Activated effector memory CD4-positive, alpha-beta T cell treated with anti-CD3 and anti-CD28 coated beads, Interleukin-2, amount 50 U/mL, for 16 hours (primary cell): Measurements from ENCODE around the gene TMEM91.
"Not testable (repeated sequence)": the region's sequence is repeated elsewhere in the genome, so short reads cannot be mapped to it uniquely, and the experiment has no call there.

Source experiments
- DNase-seq: peaks from one replicate; pipeline ENCODE4 v3.0.0-alpha.2; 2020

Gene TMEM91

DNA sequence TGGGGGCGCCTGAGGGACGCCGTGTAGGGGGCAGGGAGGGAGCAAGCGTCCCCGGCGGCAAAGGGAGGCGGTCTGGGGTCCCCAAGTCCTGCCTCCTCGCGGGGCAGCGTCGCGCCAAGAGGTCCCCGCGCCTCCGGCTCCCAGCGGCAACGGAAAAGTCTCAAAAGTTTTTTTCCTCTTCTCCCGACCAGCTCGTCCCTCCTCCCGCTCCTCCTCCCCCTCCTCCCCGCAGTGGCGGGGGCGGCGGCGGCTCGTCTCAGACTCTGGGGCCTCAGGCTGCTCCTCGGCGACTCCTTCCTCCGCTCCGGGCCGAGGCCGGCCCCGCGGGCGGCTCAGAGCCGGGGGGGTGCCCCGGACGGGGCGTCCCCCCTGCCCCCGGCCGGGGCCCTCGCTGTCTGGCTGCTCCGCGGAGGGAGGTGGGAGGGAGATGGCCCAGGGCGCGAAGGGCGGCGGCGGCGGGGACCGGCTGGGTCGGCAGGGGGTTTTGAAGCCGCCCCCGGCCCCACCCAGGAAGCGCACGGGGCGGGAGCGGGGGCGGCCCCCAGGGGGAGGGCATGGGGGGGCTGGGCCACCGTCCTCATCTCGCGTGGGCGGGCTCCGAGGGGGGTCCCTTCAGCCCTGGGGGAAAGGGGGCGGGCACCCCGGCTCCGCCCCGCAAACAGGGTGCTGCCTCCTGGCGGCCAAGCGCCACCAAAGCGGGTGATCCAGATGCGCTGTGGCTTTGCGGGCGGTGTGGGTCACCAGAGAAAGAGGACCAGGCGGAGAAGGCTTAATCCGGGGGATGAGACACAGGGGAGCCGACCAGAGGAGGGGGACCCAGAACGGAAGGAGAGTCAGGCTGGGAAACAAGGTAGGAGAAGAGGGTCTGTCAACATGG is 22.6 kb upstream of the TMEM91 start, which contains the start of gene TGFB1:
TSS of gene TGFB1 (minus strand) at position 457 of the 877 bp plus-strand sequence. CDS start 878 bp downstream, outside the sequence.
- DNase-seq, result peak; percentile 98

DNA sequence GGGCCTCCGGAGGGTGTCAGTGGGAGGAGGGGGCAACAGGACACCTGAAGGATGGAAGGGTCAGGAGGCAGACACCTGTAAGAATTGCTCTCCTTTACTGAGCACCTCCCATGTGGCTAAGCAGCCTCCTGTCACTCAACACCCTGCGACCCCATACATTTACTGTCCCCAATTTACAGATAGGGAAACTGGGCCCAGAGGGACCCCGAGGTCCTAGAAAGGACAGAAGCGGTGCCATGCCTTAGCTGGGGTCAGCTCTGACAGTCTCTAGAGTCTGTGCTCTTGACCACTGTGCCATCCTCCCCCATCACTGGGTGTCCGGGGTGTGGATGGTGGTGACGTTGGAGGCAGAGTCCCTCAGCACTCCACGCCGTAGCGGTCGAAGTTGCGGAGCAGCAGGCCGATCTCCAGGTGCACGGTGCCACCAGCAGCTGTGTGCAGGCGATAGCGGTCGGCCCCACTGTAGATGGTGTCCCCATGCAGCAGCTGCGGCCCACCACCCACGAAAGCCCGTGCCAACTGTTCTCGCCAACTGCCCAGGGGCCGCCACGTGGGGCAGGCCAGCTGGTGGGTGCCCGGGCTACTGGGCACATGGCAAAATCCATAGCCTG is 21.9 kb upstream of the TMEM91 start:
- peak; percentile 67 for DNase-seq

DNA sequence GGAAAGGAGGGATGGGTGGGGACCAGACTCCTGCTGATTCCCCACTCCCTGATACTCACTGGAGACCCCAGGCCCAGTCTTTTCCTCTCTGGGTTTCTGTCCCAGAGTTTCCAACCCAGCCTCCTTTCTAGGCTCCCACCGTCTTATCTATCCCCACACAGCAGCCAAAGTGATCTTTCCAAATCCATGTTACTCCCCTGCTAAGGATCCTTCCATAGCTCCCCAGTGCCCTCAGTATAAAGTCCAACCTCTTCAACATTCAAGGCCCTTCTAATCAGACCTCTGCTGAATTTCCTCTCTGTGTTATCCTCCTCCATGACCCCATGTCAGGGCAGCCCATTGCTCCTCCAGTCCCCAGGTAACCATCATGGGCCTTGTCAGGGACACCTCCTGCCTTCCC is 21.3 kb upstream of the TMEM91 start:
- DNase-seq, result no peak

GRCh38 chr19:41355802-41356201 is 20.5 kb upstream of the TMEM91 start:
- no peak for DNase-seq

DNA sequence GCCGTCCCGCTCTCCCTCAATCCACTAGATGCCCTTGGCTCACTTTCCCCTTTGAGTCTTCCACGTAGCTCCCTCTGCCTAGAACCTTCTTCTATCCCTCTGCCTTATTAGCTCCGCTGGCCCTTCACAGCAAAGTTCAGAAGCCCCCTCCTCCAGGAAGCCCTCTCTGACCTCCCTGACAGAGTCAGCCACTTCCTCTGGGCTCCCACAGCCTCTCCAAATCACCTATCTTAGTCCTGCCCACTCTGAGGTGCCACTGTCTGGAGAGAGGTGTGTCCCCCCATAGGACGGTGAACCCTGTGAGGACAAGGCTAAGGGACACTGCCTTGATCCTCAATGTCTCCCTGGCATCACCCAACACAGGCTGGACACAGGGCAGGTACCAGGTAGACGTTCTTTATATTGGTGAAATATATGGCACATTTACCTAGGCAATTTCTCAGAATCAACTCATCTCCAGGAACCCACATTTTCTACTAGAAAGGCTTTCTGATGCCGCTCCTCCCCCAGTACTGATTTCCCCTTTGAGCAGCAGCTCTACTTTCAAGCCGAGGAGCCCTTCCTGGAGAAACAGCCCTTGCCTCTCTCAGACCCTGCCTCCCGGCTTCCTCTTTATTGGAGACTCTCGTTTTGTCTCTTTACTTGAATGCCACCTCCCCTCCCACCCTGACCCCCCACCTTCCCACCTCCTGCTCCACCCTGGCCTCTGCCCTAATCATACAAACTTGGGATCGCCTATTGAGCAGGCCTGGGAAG is 19.2 kb upstream of the TMEM91 start:
- DNase-seq, result peak; percentile 71

DNA sequence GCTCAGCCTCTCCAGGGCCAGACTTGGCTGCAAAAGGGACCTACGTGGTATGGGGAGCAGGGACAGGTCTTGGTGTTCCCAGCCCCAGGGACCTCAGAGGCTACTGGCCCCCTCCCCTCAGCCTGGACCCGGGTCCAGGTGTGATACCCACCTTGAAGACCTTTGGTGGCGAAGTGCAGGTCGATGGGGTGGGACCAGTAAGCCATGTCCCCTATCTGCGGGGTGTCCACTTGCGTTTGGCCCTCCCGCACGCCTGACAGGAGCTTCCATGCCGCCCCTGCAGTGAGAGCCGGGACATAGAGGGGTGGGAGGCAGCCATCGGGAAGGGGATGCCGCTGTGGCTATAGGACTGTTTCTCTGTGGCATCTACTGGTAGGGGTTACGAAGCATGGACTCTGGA is 18.6 kb upstream of the TMEM91 start:
- no peak for DNase-seq

GRCh38 chr19:41359741-41360140 is 16.6 kb upstream of the TMEM91 start:
- DNase-seq, result no peak

- DNase-seq, result no peak
These were observed 14.0 kb upstream of the TMEM91 start for GRCh38 chr19:41362143-41362847.

- DNase-seq, result no peak
These were observed 13.0 kb upstream of the TMEM91 start for GRCh38 chr19:41363371-41363752.

DNA sequence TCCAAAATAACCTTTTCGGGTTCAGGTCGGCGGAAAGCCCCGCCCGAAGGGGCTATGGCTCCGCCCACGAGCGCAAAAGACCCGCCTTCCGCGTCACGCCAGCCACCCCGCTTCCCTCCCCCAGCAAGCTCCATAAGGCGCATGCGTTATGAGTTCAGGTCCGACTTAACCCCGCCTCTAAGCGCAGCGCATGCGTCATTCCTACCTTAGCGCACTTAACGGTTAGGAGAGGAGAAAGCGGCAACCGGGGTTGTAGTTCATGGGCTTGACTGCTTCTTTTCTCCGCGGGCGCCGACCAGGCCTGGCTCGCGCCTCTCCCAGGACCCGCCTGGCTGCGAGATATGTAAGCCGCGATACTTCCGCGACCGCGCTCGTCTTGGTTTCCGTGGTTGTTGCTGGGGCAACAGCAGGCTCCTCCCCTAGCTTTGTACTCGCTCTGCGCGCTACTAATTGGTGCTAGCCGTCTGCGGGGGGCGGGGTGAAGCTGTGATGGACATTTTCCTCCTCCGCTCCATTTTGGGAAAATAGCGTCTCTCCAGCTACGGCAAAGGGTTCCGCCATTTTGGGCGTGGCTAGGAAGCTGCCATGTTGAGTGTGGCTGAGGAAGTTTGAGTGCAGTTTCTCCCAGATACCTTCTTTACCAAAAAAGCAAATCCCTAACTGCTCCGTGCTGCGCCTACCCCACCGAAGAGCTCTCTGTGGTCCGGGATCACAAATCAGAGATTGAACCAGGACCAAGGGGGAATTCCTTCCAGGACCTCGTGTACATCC is 12.4 kb upstream of the TMEM91 start, which contains the start of gene B9D2:
TSS of gene B9D2 (minus strand) at position 397 of the 771 bp plus-strand sequence. CDS start 630 bp downstream, outside the sequence.
- DNase-seq, result peak; percentile 99

GRCh38 chr19:41364524-41365391 is 11.6 kb upstream of the TMEM91 start:
- no peak for DNase-seq

DNA sequence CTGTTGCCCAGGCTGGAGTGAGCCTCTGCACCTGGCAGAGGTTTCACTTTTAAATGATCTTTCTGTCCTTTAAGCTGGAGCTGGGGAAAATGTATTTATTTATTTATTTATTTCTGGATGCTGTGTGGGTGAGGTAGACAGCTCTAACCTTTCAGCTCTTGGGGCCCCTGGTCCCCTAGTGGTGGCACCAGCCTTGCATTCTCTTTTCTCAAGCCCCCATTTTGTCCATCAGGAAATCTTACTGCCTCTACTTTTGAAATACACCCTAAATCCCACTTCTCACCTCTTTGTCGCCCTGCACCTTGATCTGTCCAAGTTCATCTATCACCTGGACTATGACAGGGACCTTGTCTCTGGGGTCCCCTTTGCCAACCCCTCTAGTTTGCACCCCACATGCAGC is 10.2 kb upstream of the TMEM91 start:
- no peak for DNase-seq

- no peak for DNase-seq
These were observed 8.5 kb upstream of the TMEM91 start for GRCh38 chr19:41367848-41368301.

- DNase-seq, result no peak
These were observed 6.6 kb upstream of the TMEM91 start for GRCh38 chr19:41369769-41370168.

GRCh38 chr19:41371119-41371518 is 5.2 kb upstream of the TMEM91 start:
- DNase-seq, result not testable (repeated sequence)

GRCh38 chr19:41371541-41371940 is 4.8 kb upstream of the TMEM91 start:
- no peak for DNase-seq

DNA sequence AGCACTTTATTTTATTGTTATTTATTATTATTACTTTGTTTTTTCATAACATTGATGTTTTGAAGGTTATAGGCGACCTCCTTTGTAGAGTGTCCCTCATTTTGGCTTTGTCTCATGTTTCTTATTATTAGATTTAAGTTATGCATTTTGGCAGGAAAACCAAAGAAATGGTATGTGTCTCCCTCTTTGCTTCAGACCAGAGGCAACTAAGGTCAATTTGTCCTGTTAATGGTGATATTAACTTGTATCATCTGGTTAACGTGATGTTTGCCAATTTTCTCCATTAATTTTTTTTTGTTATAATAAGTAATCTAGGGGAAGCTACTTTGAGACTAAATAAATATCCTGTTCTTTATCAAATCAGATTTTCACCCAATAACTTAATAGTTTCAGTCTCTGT is 3.8 kb upstream of the TMEM91 start:
- DNase-seq, result no peak

- no peak for DNase-seq
These were observed 2.3 kb upstream of the TMEM91 start for GRCh38 chr19:41373993-41374392.

- DNase-seq, result peak; percentile 66
These were observed 649 bp downstream of the TMEM91 start for GRCh38 chr19:41376998-41377365.

GRCh38 chr19:41377977-41378709 is 1.8 kb downstream of the TMEM91 start:
- no peak for DNase-seq
